Kidney epithelial cell (primary cell): Measurements from ENCODE around the gene RAB11FIP4. TPM values are rescaled to one million over a fixed set of nuclear protein-coding genes. Genes with fewer than 3 reads are reported as not detected.

ENCODE experiments used
- DNase-seq: peaks from one replicate; pipeline ENCODE4 v3.0.0-alpha.2; 2010; ENCODE audit warnings: low read depth
- H3K27me3 ChIP-seq: 2 replicates; pipeline ENCODE4 v1.6.0; 2011; ENCODE audit warnings: low read length; ENCODE audit not compliant: control insufficient read depth, insufficient read depth
- H3K36me3 ChIP-seq: 2 replicates; pipeline ENCODE4 v1.5.1; 2011; ENCODE audit warnings: low read length; ENCODE audit not compliant: control insufficient read depth, insufficient read depth
- H3K4me3 ChIP-seq: 2 replicates; pipeline ENCODE4 v1.5.1; 2011; ENCODE audit warnings: low read depth, mild to moderate bottlenecking, control low read depth, low read length
- CTCF ChIP-seq: IDR thresholded peaks from 2 replicates; pipeline ENCODE4 v1.5.1; 2011; ENCODE audit warnings: mild to moderate bottlenecking, moderate library complexity, low read length, control low read depth, inconsistent platforms; ENCODE audit not compliant: insufficient read depth, poor library complexity, severe bottlenecking
- total RNA-seq: library from RNA; depleted of rRNA; stranded (reverse); fragments of >200 nt; gene quantifications from 2 replicates; pipeline ENCODE4 v1.2.3, GENCODE V29; 2015

The RAB11FIP4 gene
- total RNA-seq, 1 donor from 2014 or later = 26.5 TPM

DNA sequence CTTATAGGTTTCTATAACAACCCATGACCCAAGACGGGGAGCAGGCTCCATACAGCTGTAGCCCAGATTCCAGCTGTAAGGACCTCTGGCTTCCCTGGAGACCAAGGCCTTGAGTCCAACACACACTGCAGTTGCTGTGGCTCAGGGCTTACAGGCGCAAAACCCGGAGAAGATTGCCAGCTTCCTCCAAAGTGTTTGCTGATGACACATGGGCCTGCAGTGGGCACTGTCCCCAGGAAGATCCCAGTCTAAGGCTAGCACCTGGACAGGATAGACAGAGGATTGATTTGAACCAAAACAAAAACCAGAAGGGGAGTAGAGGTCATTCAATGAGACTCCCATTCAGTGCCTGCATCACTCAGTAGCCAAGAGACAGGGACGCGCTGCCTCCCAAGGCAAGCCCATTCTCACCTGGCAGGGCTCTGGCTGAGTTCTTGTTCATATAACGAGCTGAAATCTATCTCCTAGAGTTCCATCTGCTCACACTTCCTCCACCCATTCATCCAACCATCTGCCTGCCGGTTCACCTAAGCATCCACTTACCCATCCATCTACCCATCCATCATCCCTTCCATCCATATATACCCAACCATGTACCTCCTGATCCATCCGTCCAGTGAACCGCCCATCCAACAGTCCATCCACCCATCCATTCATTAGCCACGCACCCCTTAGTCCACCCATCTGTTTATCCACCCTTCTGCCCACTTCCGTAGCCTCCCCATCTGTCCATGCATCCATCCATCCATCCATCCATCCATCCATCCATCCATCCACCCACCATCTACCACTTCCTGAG is 10.2 kb downstream of the RAB11FIP4 start:
- H3K4me3 ChIP-seq = no peak overlapping the region
- no peak for TF ChIP-seq CTCF
- DNase-seq = no peak
- H3K27me3 ChIP-seq = peaks cover 12% of the 10 kb centered on the region
- no peaks in the 10 kb centered on the region for H3K36me3 ChIP-seq

GRCh38 chr17:31404028-31404949 is 12.8 kb downstream of the RAB11FIP4 start:
- Histone ChIP-seq H3K4me3 (no peak overlapping the region), H3K27me3 (peaks cover 17% of the 10 kb centered on the region), H3K36me3 (no peaks in the 10 kb centered on the region)
- TF ChIP-seq CTCF = no peak
- no peak for DNase-seq

GRCh38 chr17:31405890-31406371 is 14.5 kb downstream of the RAB11FIP4 start:
- Histone ChIP-seq H3K4me3 (no peak overlapping the region), H3K36me3 (no peaks in the 10 kb centered on the region), H3K27me3 (peaks cover 13% of the 10 kb centered on the region)
- DNase-seq = no peak
- TF ChIP-seq CTCF = no peak

GRCh38 chr17:31408586-31408985 is 17.1 kb downstream of the RAB11FIP4 start:
- Histone ChIP-seq H3K36me3 (no peaks in the 10 kb centered on the region), H3K27me3 (peaks cover 12% of the 10 kb centered on the region), H3K4me3 (no peak overlapping the region)
- no peak for DNase-seq
- TF ChIP-seq CTCF = no peak

- H3K4me3 ChIP-seq = no peak overlapping the region
- peaks cover 7% of the 10 kb centered on the region for H3K27me3 ChIP-seq
- TF ChIP-seq CTCF = no peak
- no peaks in the 10 kb centered on the region for H3K36me3 ChIP-seq
- no peak for DNase-seq
These were observed 20.3 kb downstream of the RAB11FIP4 start for GRCh38 chr17:31411707-31412285.
